HepG2 (cell line): ENCODE measurements around the gene ZC3H7B. TPM values are rescaled to one million over a fixed set of nuclear protein-coding genes. Genes with fewer than 3 reads are reported as not detected.

ENCODE experiments used
- CBX2 ChIP-seq, 2 experiments: fragments of 200-600 bp in 1 of 2; sonication (generic); formaldehyde crosslinking in 1 of 2; IDR thresholded peaks; 2 replicates each; pipeline versions ENCODE4 v1.7.0 to v1.8.1; 2018 to 2022; ENCODE audit warnings: low read depth in 2 of 2, low read length in 1 of 2, mild to moderate bottlenecking in 1 of 2, missing genetic modification reagents in 1 of 2
- HDAC6 ChIP-seq: fragments of 200-600 bp; sonication (generic); IDR thresholded peaks from 2 replicates; pipeline ENCODE4 v1.7.0; 2017; ENCODE audit warnings: mild to moderate bottlenecking, antibody characterized with exemption, low read length, low read depth
- HNF1A ChIP-seq, 2 experiments: sonication (generic) in 1 of 2; formaldehyde crosslinking in 1 of 2; IDR thresholded peaks; 2 replicates each; pipeline versions ENCODE4 v1.4.0 to v1.6.1; 2016 to 2020; ENCODE audit warnings: borderline replicate concordance in 1 of 2, low read depth in 1 of 2, mild to moderate bottlenecking in 1 of 2, missing genetic modification reagents in 1 of 2
- KAT2B ChIP-seq: fragments of 150-350 bp; IDR thresholded peaks from 2 replicates; pipeline ENCODE4 v1.6.1; 2014; ENCODE audit warnings: low read depth, low read length, borderline replicate concordance
- KDM1A ChIP-seq: IDR thresholded peaks from 2 replicates; pipeline ENCODE4 v1.6.1; 2016; ENCODE audit warnings: missing compliant biosample characterization
- MIER3 ChIP-seq: IDR thresholded peaks from 2 replicates; pipeline ENCODE4 v1.6.1; 2016; ENCODE audit warnings: missing compliant biosample characterization, borderline replicate concordance
- MNT ChIP-seq: fragments of 450-650 bp; IDR thresholded peaks from 2 replicates; pipeline ENCODE4 v1.6.1; 2016
- MTA3 ChIP-seq: sonication (generic); formaldehyde crosslinking; IDR thresholded peaks from 2 replicates; pipeline ENCODE4 v1.4.0; 2020; ENCODE audit warnings: missing genetic modification reagents
- MXD1 ChIP-seq: sonication (generic); formaldehyde crosslinking; IDR thresholded peaks from 2 replicates; pipeline ENCODE4 v1.4.0; 2020; ENCODE audit warnings: mild to moderate bottlenecking, missing genetic modification reagents
- RXRA ChIP-seq: sonication (generic); formaldehyde crosslinking; IDR thresholded peaks from 2 replicates; pipeline ENCODE4 v1.5.1; 2020; ENCODE audit warnings: missing genetic modification reagents
- SMARCE1 ChIP-seq: fragments of 450-650 bp; IDR thresholded peaks from 2 replicates; pipeline ENCODE4 v1.6.1; 2017; ENCODE audit warnings: borderline replicate concordance
- TSC22D2 ChIP-seq: sonication (generic); formaldehyde crosslinking; IDR thresholded peaks from 2 replicates; pipeline ENCODE4 v1.5.1; 2020; ENCODE audit warnings: missing genetic modification reagents, mild to moderate bottlenecking, borderline replicate concordance
- ZNF180 ChIP-seq: sonication (generic); formaldehyde crosslinking; IDR thresholded peaks from 2 replicates; pipeline ENCODE4 v1.4.0; 2020; ENCODE audit warnings: low read depth, missing genetic modification reagents, borderline replicate concordance
- ZNF333 ChIP-seq: sonication (generic); formaldehyde crosslinking; IDR thresholded peaks from 2 replicates; pipeline ENCODE4 v1.4.0; 2020; ENCODE audit warnings: mild to moderate bottlenecking, missing genetic modification reagents, borderline replicate concordance
- ZNF619 ChIP-seq: sonication (generic); formaldehyde crosslinking; IDR thresholded peaks from 2 replicates; pipeline ENCODE4 v1.4.0; 2020; ENCODE audit warnings: mild to moderate bottlenecking, missing genetic modification reagents
- ZNF710 ChIP-seq: sonication (generic); formaldehyde crosslinking; IDR thresholded peaks from 2 replicates; pipeline ENCODE4 v1.5.0; 2020; ENCODE audit warnings: mild to moderate bottlenecking, missing genetic modification reagents, borderline replicate concordance
- ZNF75D ChIP-seq: sonication (generic); formaldehyde crosslinking; IDR thresholded peaks from 2 replicates; pipeline ENCODE4 v1.8.1; 2023; ENCODE audit warnings: missing genetic modification reagents, mild to moderate bottlenecking, borderline replicate concordance
- ZNF781 ChIP-seq: sonication (generic); formaldehyde crosslinking; IDR thresholded peaks from 2 replicates; pipeline ENCODE4 v1.5.1; 2020; ENCODE audit warnings: borderline replicate concordance, mild to moderate bottlenecking, missing genetic modification reagents; ENCODE audit errors: not compliant biosample characterization
- polyA plus RNA-seq, 8 experiments: library from polyadenylated mRNA; depleted of rRNA in 3 of 8; stranded (reverse) in 7 of 8; unstranded in 1 of 8; fragments of >200 nt; fragmentation: Illumina TruSeq in 4 of 8; extraction: Trizol in 4 of 8; gene quantifications; 2 replicates each; pipeline versions ENCODE4 v1.2.1 to v1.2.3, GENCODE V29; 2011 to 2016; ENCODE audit warnings: low read depth in 4 of 8, missing spikeins in 1 of 8, mixed read lengths in 1 of 8; ENCODE audit not compliant: insufficient read depth in 1 of 8
- total RNA-seq, 5 experiments: library from RNA; depleted of rRNA; stranded (reverse); fragments of >200 nt; fragmentation: Illumina TruSeq; extraction: Trizol; gene quantifications; 2 replicates each; pipeline ENCODE4 v1.2.3, GENCODE V29; 2016; ENCODE audit warnings: low read depth in 1 of 5

Gene ZC3H7B
- total and polyA plus RNA-seq, 2 of the 13 experiments (the other 11 are each of a cell fraction or from before 2014, with no cell fraction given), result 26.4 to 37.2 TPM

GRCh38 chr22:41367039-41367679, 65.8 kb downstream of the ZC3H7B start (continued):
- no peak for TF ChIP-seq ZNF333
- no peak for TF ChIP-seq MXD1 (CRISPR knock-in tag)
- TF ChIP-seq ZNF619, result no peak
- no peak for TF ChIP-seq KDM1A (CRISPR knock-in tag)
- TF ChIP-seq SMARCE1, result no peak
- TF ChIP-seq MTA3 (CRISPR knock-in tag), result no peak
- TF ChIP-seq TSC22D2 (CRISPR knock-in tag), result no peak
- no peak for TF ChIP-seq ZNF75D (CRISPR knock-in tag)
- TF ChIP-seq RXRA (CRISPR knock-in tag), result peak; percentile 43; the same call in 1 of the 2 replicates
- no peak for TF ChIP-seq ZNF781 (CRISPR knock-in tag)
- TF ChIP-seq ZNF180 (CRISPR knock-in tag), result no peak
- no peak for TF ChIP-seq HDAC6
- TF ChIP-seq ZNF710 (CRISPR knock-in tag), result no peak
- TF ChIP-seq HNF1A (IDR thresholded peaks at IDR 0.05; ENCODE audit: low read depth), result no peak
- TF ChIP-seq HNF1A (CRISPR knock-in tag; IDR thresholded peaks at IDR 0.05; ENCODE audit: borderline replicate concordance), result no peak
- TF ChIP-seq MIER3 (CRISPR knock-in tag), result no peak
- TF ChIP-seq MNT, result peak; percentile 71
- TF ChIP-seq CBX2 (IDR thresholded peaks at IDR 0.05; ENCODE audit: low read depth, low read length), result no peak
- no peak for TF ChIP-seq CBX2 (CRISPR knock-in tag; IDR thresholded peaks at IDR 0.05; ENCODE audit: low read depth)
- TF ChIP-seq KAT2B, result no peak
